GM23248 (cell line): ENCODE data around the gene SNX5. TPM values are rescaled to one million over a fixed set of nuclear protein-coding genes. Genes with fewer than 3 reads are reported as not detected.

Source experiments
- DNase-seq: peaks from one replicate; pipeline ENCODE4 v3.0.0-alpha.2; 2015
- H2AFZ ChIP-seq: fragments of 200-600 bp; sonication (generic); 2 replicates; pipeline ENCODE4 v1.6.1; 2016; ENCODE audit warnings: antibody characterized with exemption
- H3F3A ChIP-seq: fragments of 200-600 bp; sonication (generic); 2 replicates; pipeline ENCODE4 v1.6.1; 2016; ENCODE audit warnings: mild to moderate bottlenecking, antibody characterized with exemption, mixed run types; ENCODE audit not compliant: insufficient read depth
- H3K27ac ChIP-seq: fragments of 200-600 bp; sonication (generic); 2 replicates; pipeline ENCODE4 v1.5.1; 2016; ENCODE audit warnings: mild to moderate bottlenecking
- H3K27me3 ChIP-seq: fragments of 200-600 bp; sonication (generic); replicated peaks from 2 replicates; pipeline ENCODE4 v1.6.1; 2016; ENCODE audit warnings: mild to moderate bottlenecking; ENCODE audit not compliant: insufficient read depth
- H3K36me3 ChIP-seq: fragments of 200-600 bp; sonication (generic); 2 replicates; pipeline ENCODE4 v1.6.1; 2016; ENCODE audit warnings: low read depth, mild to moderate bottlenecking
- H3K4me1 ChIP-seq: fragments of 200-600 bp; sonication (generic); 2 replicates; pipeline ENCODE4 v1.6.1; 2016; ENCODE audit warnings: mild to moderate bottlenecking; ENCODE audit not compliant: insufficient read depth
- H3K4me2 ChIP-seq: fragments of 200-600 bp; sonication (generic); one replicate; pipeline ENCODE4 v1.6.1; 2016; ENCODE audit warnings: mild to moderate bottlenecking; ENCODE audit not compliant: unreplicated experiment
- H3K4me3 ChIP-seq: fragments of 200-600 bp; sonication (generic); 2 replicates; pipeline ENCODE4 v1.5.1; 2016; ENCODE audit warnings: mild to moderate bottlenecking
- H3K79me2 ChIP-seq: fragments of 200-600 bp; sonication (generic); 2 replicates; pipeline ENCODE4 v1.6.1; 2016; ENCODE audit warnings: mild to moderate bottlenecking; ENCODE audit not compliant: insufficient read depth
- H3K9ac ChIP-seq: fragments of 200-600 bp; sonication (generic); 2 replicates; pipeline ENCODE4 v1.6.1; 2016; ENCODE audit warnings: mild to moderate bottlenecking
- H3K9me2 ChIP-seq: fragments of 200-600 bp; sonication (generic); 2 replicates; pipeline ENCODE4 v1.6.1; 2016; ENCODE audit warnings: mixed run types, mild to moderate bottlenecking, moderate library complexity; ENCODE audit not compliant: insufficient read depth
- H3K9me3 ChIP-seq: fragments of 200-600 bp; sonication (generic); one replicate; pipeline ENCODE4 v1.6.1; 2017; ENCODE audit warnings: low read depth
- H4K20me1 ChIP-seq: fragments of 200-600 bp; sonication (generic); 2 replicates; pipeline ENCODE4 v1.6.0; 2016; ENCODE audit not compliant: insufficient read depth
- EZH2 ChIP-seq: fragments of 200-600 bp; sonication (generic); IDR thresholded peaks from 2 replicates; pipeline ENCODE4 v1.6.1; 2018; ENCODE audit warnings: antibody characterized with exemption, mild to moderate bottlenecking; ENCODE audit not compliant: insufficient read depth, poor library complexity, severe bottlenecking
- EZH2phosphoT487 ChIP-seq: fragments of 200-600 bp; sonication (generic); IDR thresholded peaks from 2 replicates; pipeline ENCODE4 v1.6.1; 2018; ENCODE audit warnings: antibody characterized with exemption, moderate library complexity, mild to moderate bottlenecking, low read depth; ENCODE audit not compliant: insufficient read depth
- WGBS, 2 experiments: methylation state at CpG; one replicate each; pipeline ENCODE4 v1.1.6; 2015 to 2017; ENCODE audit warnings: low lambda C conversion rate in 2 of 2, low coverage in 1 of 2; ENCODE audit errors: missing lambda C conversion rate in 2 of 2; 5-methylcytosine and 5-hydroxymethylcytosine counted together
- in situ Hi-C: fragments of 300-500 bp; cut with MboI; formaldehyde crosslinking; loops from 2 replicates; pipeline ENCODE4 v1.15.0; 2020
- polyA plus RNA-seq: library from polyadenylated mRNA; unstranded; fragments of >200 nt; fragmentation: Nextera tagmentation; extraction: Ambion mirVana; gene quantifications from 2 replicates; pipeline ENCODE4 v1.2.1, GENCODE V29; 2016
- total RNA-seq: library from RNA; depleted of rRNA; stranded (reverse); fragments of >200 nt; shearing (Covaris generic); gene quantifications from 2 replicates; pipeline ENCODE4 v1.2.3, GENCODE V29; 2014

Gene SNX5
- total and polyA plus RNA-seq, 2 experiments from 2014 or later = 65.2 to 70.7 TPM

DNA sequence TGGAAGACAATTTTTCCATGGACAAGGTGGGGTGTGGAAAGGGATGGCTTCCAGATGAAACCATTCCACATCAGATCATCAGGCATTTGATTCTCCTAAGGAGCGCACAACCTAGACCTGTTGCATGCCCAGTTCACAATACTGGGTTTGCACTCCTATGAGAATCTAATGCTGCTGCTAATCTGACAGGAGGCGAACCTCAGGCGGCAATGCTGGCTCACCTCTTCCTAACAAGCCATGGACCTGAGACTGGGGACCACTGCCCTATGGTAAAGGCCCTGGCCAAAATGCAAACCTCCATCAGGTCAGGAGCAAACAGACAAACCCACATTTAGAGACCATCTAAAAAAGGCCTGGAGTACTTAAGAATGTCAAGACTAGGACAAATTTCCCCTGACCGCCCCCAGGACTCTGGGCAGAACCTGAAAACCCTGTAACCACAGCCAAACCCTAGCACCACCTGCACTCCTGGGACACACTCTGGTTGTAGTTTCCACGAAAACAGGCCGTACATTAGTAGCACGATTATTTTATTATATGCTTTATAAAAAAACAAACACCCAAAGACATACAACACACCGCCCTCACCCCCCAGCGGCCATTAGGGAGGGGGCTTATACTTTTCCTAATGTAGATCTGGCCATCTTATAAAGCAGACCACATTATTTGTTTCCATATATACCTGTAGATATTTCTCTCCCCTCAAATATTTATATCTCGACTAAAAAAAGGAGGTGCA, 27.3 kb downstream of the SNX5 start:
- 89 to 93% methylated on average over 10 of the region's 10 CpGs for WGBS, 2 experiments
- H3K36me3 ChIP-seq = peaks cover 46% of the 10 kb centered on the region
- no peak for TF ChIP-seq EZH2phosphoT487
- no peak for TF ChIP-seq EZH2

DNA sequence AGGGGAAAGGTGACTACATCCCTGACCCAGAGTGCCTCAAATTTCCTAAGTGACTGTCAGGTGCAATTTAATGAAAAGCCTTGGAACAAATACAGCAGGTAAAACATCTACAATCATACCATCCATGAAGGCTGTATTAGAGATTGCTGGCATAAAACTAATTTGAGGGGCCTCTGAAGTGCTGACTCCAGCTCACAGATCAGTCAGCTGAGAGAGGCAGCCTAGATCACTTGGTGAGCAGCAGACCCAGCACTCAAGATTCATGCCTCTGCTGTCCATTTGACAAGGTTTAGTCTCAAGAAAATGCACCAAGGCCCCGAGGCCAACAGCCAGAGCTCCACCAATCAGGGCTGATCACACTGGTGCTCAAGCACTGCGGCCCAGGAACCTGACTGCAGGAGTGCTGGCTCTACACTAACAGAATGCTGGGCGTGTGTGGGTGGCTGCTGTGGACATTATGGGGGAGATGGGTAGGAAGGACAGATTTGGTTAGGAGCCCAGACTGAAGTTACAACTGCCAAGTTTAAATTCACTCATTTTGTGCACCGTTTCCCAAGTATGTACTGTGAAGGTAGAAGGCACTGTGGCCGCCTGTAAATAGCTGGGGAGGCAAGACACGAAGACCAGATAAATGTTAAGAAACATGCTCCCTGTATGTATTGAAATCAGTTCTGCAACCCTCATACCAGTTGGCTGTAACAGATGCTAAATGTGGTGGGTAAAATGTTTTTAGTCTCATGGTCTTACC, 28.2 kb downstream of the SNX5 start:
- in situ Hi-C loops = no loop called here
- TF ChIP-seq EZH2 (no peak), EZH2phosphoT487 (no peak)
- Histone ChIP-seq H3F3A (peaks cover 58% of the 10 kb centered on the region), H3K9me3 (no peaks in the 10 kb centered on the region), H3K9ac (no peak overlapping the region), H3K79me2 (peaks cover 4% of the 10 kb centered on the region), H3K4me2 (no peak overlapping the region), H3K27me3 (no peaks in the 10 kb centered on the region), H3K4me3 (no peak overlapping the region), H3K4me1 (peaks cover 20% of the 10 kb centered on the region), H3K9me2 (no peaks in the 10 kb centered on the region), H3K27ac (no peak overlapping the region), H4K20me1 (no peaks in the 10 kb centered on the region), H3K36me3 (peaks cover 38% of the 10 kb centered on the region), H2AFZ (no peak overlapping the region)
- 64 to 70% methylated on average over 6 of the region's 6 CpGs for WGBS, 2 experiments
- DNase-seq = no peak

More for the DNA sequence above, 27.3 kb downstream of the SNX5 start:
- H3F3A ChIP-seq = peaks cover 52% of the 10 kb centered on the region
- DNase-seq = no peak
- H3K79me2 ChIP-seq = peaks cover 12% of the 10 kb centered on the region
- in situ Hi-C loops = no loop called here
- H3K27me3 ChIP-seq = no peaks in the 10 kb centered on the region
- no peaks in the 10 kb centered on the region for H4K20me1 ChIP-seq
- H2AFZ ChIP-seq = no peak overlapping the region
- no peak overlapping the region for H3K27ac ChIP-seq
- peaks cover 16% of the 10 kb centered on the region for H3K4me1 ChIP-seq
- H3K9me3 ChIP-seq = no peaks in the 10 kb centered on the region
- H3K4me3 ChIP-seq = no peak overlapping the region
- H3K9me2 ChIP-seq = no peaks in the 10 kb centered on the region
- no peak overlapping the region for H3K9ac ChIP-seq
- H3K4me2 ChIP-seq = no peak overlapping the region

DNA sequence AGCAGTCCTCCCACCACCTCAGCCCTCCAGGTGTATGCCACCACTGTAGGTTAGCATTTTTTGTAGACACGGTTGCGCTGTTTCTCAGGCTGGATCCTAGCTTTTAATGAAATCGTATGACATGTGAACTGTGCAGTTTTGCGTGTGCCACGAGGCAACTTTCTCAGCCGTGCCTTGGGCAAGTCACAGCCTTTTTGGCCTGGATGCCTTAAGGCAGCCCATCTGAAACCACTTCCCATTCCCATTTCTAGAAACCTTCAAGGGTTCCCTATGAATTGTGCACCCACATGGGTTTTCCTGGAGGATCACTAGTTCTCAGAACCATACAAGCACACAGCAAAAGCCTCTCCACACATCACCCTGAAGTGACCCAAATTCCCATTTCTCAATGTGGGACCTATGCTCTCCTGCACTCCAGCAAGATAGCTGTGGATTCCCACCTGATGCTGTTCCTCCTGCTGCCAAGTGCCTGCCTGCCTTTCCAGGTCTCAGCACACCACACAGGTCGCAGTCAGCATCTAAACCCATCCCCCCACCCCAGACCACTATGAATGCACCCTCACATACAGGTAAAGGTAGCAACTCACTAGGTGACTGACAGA, 28.9 kb downstream of the SNX5 start:
- peaks cover 58% of the 10 kb centered on the region for H3F3A ChIP-seq
- no peak overlapping the region for H3K4me2 ChIP-seq
- H3K27me3 ChIP-seq = no peaks in the 10 kb centered on the region
- H3K4me3 ChIP-seq = no peak overlapping the region
- H3K9ac ChIP-seq = peak overlapping the region; percentile 7; the same call in 1 of the 2 replicates
- no peaks in the 10 kb centered on the region for H3K9me2 ChIP-seq
- H3K4me1 ChIP-seq = peaks cover 20% of the 10 kb centered on the region
- in situ Hi-C loops = no loop called here
- peaks cover 32% of the 10 kb centered on the region for H3K36me3 ChIP-seq
- WGBS, 2 experiments = 43 to 49% methylated on average over 7 of the region's 7 CpGs
- H3K27ac ChIP-seq = no peak overlapping the region
- no peak overlapping the region for H2AFZ ChIP-seq
- H3K9me3 ChIP-seq = no peaks in the 10 kb centered on the region
- H4K20me1 ChIP-seq = no peaks in the 10 kb centered on the region
- no peak for TF ChIP-seq EZH2
- no peak for TF ChIP-seq EZH2phosphoT487
- DNase-seq = no peak
- H3K79me2 ChIP-seq = no peaks in the 10 kb centered on the region; the same call in 1 of the 2 replicates

DNA sequence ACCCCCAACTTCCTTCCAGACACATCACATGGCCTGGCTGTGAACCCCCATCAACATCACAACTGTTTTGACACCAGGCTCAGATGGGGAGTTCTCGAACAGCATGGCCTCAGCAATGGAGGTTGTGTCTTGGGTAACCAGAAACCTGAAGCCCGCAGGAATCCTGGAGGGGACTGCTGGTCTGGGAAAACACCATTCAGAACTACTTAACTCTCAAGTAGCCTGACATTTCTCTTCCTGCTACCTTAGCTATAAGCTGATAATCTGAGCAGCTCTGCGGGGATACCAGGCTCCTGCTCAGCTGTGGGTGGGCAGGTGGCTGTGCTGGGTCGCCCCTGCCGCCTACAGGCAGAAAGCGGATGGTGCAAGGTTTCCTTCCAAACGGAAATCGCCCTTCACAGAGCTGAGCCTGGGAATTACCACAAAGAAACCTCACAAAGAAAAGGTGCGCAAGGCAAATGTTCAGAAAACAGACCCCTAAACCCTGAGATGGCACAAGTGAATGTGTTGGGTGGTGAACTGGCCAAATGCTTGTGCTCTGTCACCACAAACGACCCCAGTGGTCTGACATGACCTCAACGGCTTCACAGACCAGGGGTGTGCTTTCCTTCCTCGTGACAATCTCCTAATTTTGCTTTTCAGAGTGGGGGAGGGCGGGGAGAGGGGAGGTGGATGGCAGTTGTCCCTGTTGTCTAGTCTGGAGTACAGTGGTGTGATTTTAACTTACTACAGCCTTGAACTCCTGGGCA, 29.5 kb downstream of the SNX5 start:
- no peak overlapping the region for H3K27ac ChIP-seq
- DNase-seq = peak; percentile 84
- no peaks in the 10 kb centered on the region for H4K20me1 ChIP-seq

More for the DNA sequence above, 29.5 kb downstream of the SNX5 start:
- Histone ChIP-seq H3K9me3 (no peaks in the 10 kb centered on the region), H3F3A (peaks cover 58% of the 10 kb centered on the region), H3K4me2 (no peak overlapping the region), H3K36me3 (peaks cover 27% of the 10 kb centered on the region), H3K4me3 (no peak overlapping the region), H3K27me3 (no peaks in the 10 kb centered on the region), H2AFZ (no peak overlapping the region), H3K9ac (peak overlapping the region; percentile 7; the same call in 1 of the 2 replicates), H3K9me2 (no peaks in the 10 kb centered on the region), H3K4me1 (peaks cover 20% of the 10 kb centered on the region), H3K79me2 (no peaks in the 10 kb centered on the region; the same call in 1 of the 2 replicates)
- in situ Hi-C loops = no loop called here
- no peak for TF ChIP-seq EZH2
- no peak for TF ChIP-seq EZH2phosphoT487
- 20 to 24% methylated on average over 13 of the region's 13 CpGs for WGBS, 2 experiments
